GM23248 (cell line): Measurements from ENCODE around the gene PTGS1. TPM values are rescaled to one million over a fixed set of nuclear protein-coding genes. Genes with fewer than 3 reads are reported as not detected.

Experiments used
- DNase-seq: peaks from one replicate; pipeline ENCODE4 v3.0.0-alpha.2; 2015
- H2AFZ ChIP-seq: fragments of 200-600 bp; sonication (generic); 2 replicates; pipeline ENCODE4 v1.6.1; 2016; ENCODE audit warnings: antibody characterized with exemption
- H3F3A ChIP-seq: fragments of 200-600 bp; sonication (generic); 2 replicates; pipeline ENCODE4 v1.6.1; 2016; ENCODE audit warnings: mild to moderate bottlenecking, antibody characterized with exemption, mixed run types; ENCODE audit not compliant: insufficient read depth
- H3K27ac ChIP-seq: fragments of 200-600 bp; sonication (generic); 2 replicates; pipeline ENCODE4 v1.5.1; 2016; ENCODE audit warnings: mild to moderate bottlenecking
- H3K27me3 ChIP-seq: fragments of 200-600 bp; sonication (generic); replicated peaks from 2 replicates; pipeline ENCODE4 v1.6.1; 2016; ENCODE audit warnings: mild to moderate bottlenecking; ENCODE audit not compliant: insufficient read depth
- H3K36me3 ChIP-seq: fragments of 200-600 bp; sonication (generic); 2 replicates; pipeline ENCODE4 v1.6.1; 2016; ENCODE audit warnings: low read depth, mild to moderate bottlenecking
- H3K4me1 ChIP-seq: fragments of 200-600 bp; sonication (generic); 2 replicates; pipeline ENCODE4 v1.6.1; 2016; ENCODE audit warnings: mild to moderate bottlenecking; ENCODE audit not compliant: insufficient read depth
- H3K4me2 ChIP-seq: fragments of 200-600 bp; sonication (generic); one replicate; pipeline ENCODE4 v1.6.1; 2016; ENCODE audit warnings: mild to moderate bottlenecking; ENCODE audit not compliant: unreplicated experiment
- H3K4me3 ChIP-seq: fragments of 200-600 bp; sonication (generic); 2 replicates; pipeline ENCODE4 v1.5.1; 2016; ENCODE audit warnings: mild to moderate bottlenecking
- H3K79me2 ChIP-seq: fragments of 200-600 bp; sonication (generic); 2 replicates; pipeline ENCODE4 v1.6.1; 2016; ENCODE audit warnings: mild to moderate bottlenecking; ENCODE audit not compliant: insufficient read depth
- H3K9ac ChIP-seq: fragments of 200-600 bp; sonication (generic); 2 replicates; pipeline ENCODE4 v1.6.1; 2016; ENCODE audit warnings: mild to moderate bottlenecking
- H3K9me2 ChIP-seq: fragments of 200-600 bp; sonication (generic); 2 replicates; pipeline ENCODE4 v1.6.1; 2016; ENCODE audit warnings: mixed run types, mild to moderate bottlenecking, moderate library complexity; ENCODE audit not compliant: insufficient read depth
- H3K9me3 ChIP-seq: fragments of 200-600 bp; sonication (generic); one replicate; pipeline ENCODE4 v1.6.1; 2017; ENCODE audit warnings: low read depth
- H4K20me1 ChIP-seq: fragments of 200-600 bp; sonication (generic); 2 replicates; pipeline ENCODE4 v1.6.0; 2016; ENCODE audit not compliant: insufficient read depth
- EZH2 ChIP-seq: fragments of 200-600 bp; sonication (generic); IDR thresholded peaks from 2 replicates; pipeline ENCODE4 v1.6.1; 2018; ENCODE audit warnings: antibody characterized with exemption, mild to moderate bottlenecking; ENCODE audit not compliant: insufficient read depth, poor library complexity, severe bottlenecking
- EZH2phosphoT487 ChIP-seq: fragments of 200-600 bp; sonication (generic); IDR thresholded peaks from 2 replicates; pipeline ENCODE4 v1.6.1; 2018; ENCODE audit warnings: antibody characterized with exemption, moderate library complexity, mild to moderate bottlenecking, low read depth; ENCODE audit not compliant: insufficient read depth
- WGBS, 2 experiments: methylation state at CpG; one replicate each; pipeline ENCODE4 v1.1.6; 2015 to 2017; ENCODE audit warnings: low lambda C conversion rate in 2 of 2, low coverage in 1 of 2; ENCODE audit errors: missing lambda C conversion rate in 2 of 2; 5-methylcytosine and 5-hydroxymethylcytosine counted together
- in situ Hi-C: fragments of 300-500 bp; cut with MboI; formaldehyde crosslinking; loops from 2 replicates; pipeline ENCODE4 v1.15.0; 2020
- polyA plus RNA-seq: library from polyadenylated mRNA; unstranded; fragments of >200 nt; fragmentation: Nextera tagmentation; extraction: Ambion mirVana; gene quantifications from 2 replicates; pipeline ENCODE4 v1.2.1, GENCODE V29; 2016
- total RNA-seq: library from RNA; depleted of rRNA; stranded (reverse); fragments of >200 nt; shearing (Covaris generic); gene quantifications from 2 replicates; pipeline ENCODE4 v1.2.3, GENCODE V29; 2014

Gene PTGS1
- total and polyA plus RNA-seq, 2 experiments from 2014 or later: 39.6 to 43.8 TPM

DNA sequence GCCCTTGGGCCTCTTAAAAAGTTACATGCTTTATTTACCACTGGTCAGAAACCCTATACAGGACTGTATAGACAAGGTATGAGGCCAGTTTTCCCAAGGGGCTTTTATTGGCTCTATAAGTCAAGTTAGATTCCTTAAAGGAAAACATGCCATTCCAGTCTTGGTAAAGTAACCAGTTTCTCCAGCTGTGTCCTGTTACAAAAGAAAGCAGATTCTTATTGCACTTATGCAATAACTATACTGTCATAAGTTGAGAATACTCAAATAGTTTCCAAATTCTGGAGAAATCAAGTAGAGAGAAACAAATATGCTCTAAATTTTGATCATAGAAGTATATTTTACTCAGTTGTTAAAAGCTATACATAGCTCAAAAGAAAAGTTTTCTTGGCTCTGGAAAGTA, 47.2 kb downstream of the PTGS1 start:
- Histone ChIP-seq H3K9me3 (no peaks in the 10 kb centered on the region), H3K4me2 (no peak overlapping the region), H3K79me2 (no peaks in the 10 kb centered on the region), H2AFZ (no peak overlapping the region), H3K27ac (no peak overlapping the region), H3K9ac (no peak overlapping the region), H3K27me3 (no peaks in the 10 kb centered on the region), H4K20me1 (no peaks in the 10 kb centered on the region), H3K36me3 (no peaks in the 10 kb centered on the region), H3K4me1 (no peaks in the 10 kb centered on the region), H3K9me2 (no peaks in the 10 kb centered on the region), H3F3A (no peaks in the 10 kb centered on the region), H3K4me3 (no peak overlapping the region)
- TF ChIP-seq EZH2 (no peak), EZH2phosphoT487 (no peak)
- DNase-seq: no peak
- in situ Hi-C loops: no loop called here

DNA sequence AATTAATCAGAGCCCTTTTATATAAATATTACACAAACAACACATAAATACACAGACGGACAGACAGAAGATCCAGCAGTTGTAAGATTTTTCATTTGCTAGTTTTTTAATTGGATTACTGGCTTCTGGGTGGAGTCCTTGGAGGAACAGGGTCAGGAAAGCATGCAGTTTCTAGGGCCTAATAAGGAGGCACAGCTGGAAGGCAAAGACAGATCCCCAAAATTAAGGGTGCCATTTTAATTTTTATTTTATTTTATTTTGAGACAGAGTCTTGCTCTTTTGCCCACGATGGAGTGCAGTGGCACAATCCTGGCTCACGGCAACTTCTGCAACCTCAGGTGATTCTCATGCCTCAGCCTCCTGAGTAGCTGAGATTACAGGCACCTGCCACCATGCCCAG, 49.5 kb downstream of the PTGS1 start:
- no peaks in the 10 kb centered on the region for H3K4me1 ChIP-seq
- no peak overlapping the region for H3K4me2 ChIP-seq
- DNase-seq: no peak
- no peaks in the 10 kb centered on the region for H4K20me1 ChIP-seq
- no peak overlapping the region for H3K27ac ChIP-seq
- no peak overlapping the region for H3K9ac ChIP-seq
- TF ChIP-seq EZH2phosphoT487: no peak
- TF ChIP-seq EZH2: no peak
- WGBS, 2 experiments: 48 to 50% methylated on average over 3 of the region's 3 CpGs
- no peak overlapping the region for H2AFZ ChIP-seq
- no peaks in the 10 kb centered on the region for H3K9me2 ChIP-seq
- H3K9me3 ChIP-seq: no peaks in the 10 kb centered on the region
- H3K4me3 ChIP-seq: no peak overlapping the region
- in situ Hi-C loops: no loop called here
- H3K27me3 ChIP-seq: no peaks in the 10 kb centered on the region
- H3K79me2 ChIP-seq: no peaks in the 10 kb centered on the region
- H3F3A ChIP-seq: no peaks in the 10 kb centered on the region
- no peaks in the 10 kb centered on the region for H3K36me3 ChIP-seq

DNA sequence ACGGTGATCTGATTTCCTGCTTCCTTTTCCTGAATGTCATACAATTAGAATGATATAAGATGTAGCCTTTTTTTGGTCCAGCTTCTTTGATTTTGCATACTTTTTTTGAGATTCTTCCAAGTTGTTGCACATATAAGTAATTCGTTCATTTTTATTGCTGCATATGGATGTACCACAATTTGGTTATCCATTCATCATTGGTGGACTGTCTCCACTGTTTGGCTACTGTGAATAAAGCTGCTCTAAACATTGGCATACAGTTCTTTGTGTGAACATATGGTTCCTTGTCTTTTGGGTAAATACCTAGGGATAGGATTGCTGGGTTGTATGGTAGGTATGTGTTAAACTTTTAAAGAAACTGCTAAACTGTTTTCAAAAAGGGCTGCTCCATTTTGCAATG, 54.3 kb downstream of the PTGS1 start:
- H3K9me2 ChIP-seq: no peaks in the 10 kb centered on the region
- DNase-seq: no peak
- H3K4me3 ChIP-seq: no peak overlapping the region
- H3K36me3 ChIP-seq: no peaks in the 10 kb centered on the region
- no peak overlapping the region for H3K27ac ChIP-seq
- no peak overlapping the region for H2AFZ ChIP-seq
- H3K4me1 ChIP-seq: no peaks in the 10 kb centered on the region
- in situ Hi-C loops: no loop called here
- WGBS, 2 experiments: 12 to 17% methylated on average over 2 of the region's 2 CpGs
- H3K27me3 ChIP-seq: no peaks in the 10 kb centered on the region
- H3K9ac ChIP-seq: no peak overlapping the region
- TF ChIP-seq EZH2phosphoT487 (no peak), EZH2 (no peak)
- H3K4me2 ChIP-seq: no peak overlapping the region
- no peaks in the 10 kb centered on the region for H3K79me2 ChIP-seq
- H3F3A ChIP-seq: no peaks in the 10 kb centered on the region
- no peaks in the 10 kb centered on the region for H4K20me1 ChIP-seq
- no peaks in the 10 kb centered on the region for H3K9me3 ChIP-seq

DNA sequence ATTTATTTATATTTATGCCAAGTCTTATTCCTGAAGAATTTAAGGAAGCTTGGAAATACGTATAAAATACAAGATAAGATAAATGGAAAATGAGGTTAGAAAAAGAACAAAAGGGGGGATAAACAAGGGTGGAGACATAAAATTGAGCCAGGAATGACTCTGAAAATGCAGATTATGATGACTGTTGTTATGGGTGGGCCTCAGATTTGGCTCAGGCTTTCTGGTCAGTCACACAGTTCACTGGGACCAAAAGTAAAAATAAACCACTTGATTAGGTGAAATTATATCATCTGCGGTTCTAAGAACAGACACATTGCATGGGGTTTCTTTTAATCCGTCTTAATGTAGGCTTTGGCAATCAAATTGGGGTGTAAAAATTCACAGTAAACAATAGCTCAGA, 55.9 kb downstream of the PTGS1 start:
- H3K36me3 ChIP-seq: no peaks in the 10 kb centered on the region
- H3K9ac ChIP-seq: no peak overlapping the region
- H2AFZ ChIP-seq: no peak overlapping the region
- in situ Hi-C loops: no loop called here
- WGBS, 2 experiments: 77 to 80% methylated on average over 3 of the region's 3 CpGs
- H3K27ac ChIP-seq: no peak overlapping the region
- TF ChIP-seq EZH2phosphoT487 (no peak), EZH2 (no peak)
- DNase-seq: no peak
- no peaks in the 10 kb centered on the region for H3K79me2 ChIP-seq
- H3K9me2 ChIP-seq: no peaks in the 10 kb centered on the region
- H4K20me1 ChIP-seq: no peaks in the 10 kb centered on the region
- H3K9me3 ChIP-seq: no peaks in the 10 kb centered on the region
- no peaks in the 10 kb centered on the region for H3F3A ChIP-seq
- H3K4me2 ChIP-seq: no peak overlapping the region
- H3K4me1 ChIP-seq: no peaks in the 10 kb centered on the region
- H3K4me3 ChIP-seq: no peak overlapping the region
- H3K27me3 ChIP-seq: no peaks in the 10 kb centered on the region

DNA sequence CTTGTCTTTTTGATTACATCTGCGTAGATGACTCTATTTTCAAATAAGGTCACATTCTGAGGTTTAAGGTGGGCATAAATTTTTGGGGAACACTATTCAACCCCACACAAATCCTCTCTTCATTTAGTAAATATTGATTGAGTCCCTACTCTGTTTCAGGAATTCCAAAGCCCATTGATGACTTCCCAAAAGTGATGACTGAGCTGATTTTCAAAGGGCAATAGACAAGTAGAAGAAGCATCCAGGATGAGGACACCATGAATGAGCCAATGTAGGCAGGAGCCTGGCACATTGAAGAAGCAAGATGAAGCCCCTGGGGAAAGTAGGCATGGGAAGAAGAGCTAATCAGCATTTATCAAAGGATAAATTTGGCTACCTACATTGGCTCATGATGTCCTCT, 71.7 kb downstream of the PTGS1 start:
- no peak for TF ChIP-seq EZH2phosphoT487
- TF ChIP-seq EZH2: no peak
- Histone ChIP-seq H3K4me3 (no peak overlapping the region), H3K79me2 (no peaks in the 10 kb centered on the region), H3K9me3 (no peaks in the 10 kb centered on the region), H3F3A (peaks cover 43% of the 10 kb centered on the region), H3K27me3 (no peaks in the 10 kb centered on the region), H3K36me3 (no peaks in the 10 kb centered on the region), H2AFZ (no peak overlapping the region), H3K4me1 (peaks cover 23% of the 10 kb centered on the region), H3K9ac (no peak overlapping the region), H4K20me1 (no peaks in the 10 kb centered on the region), H3K4me2 (no peak overlapping the region), H3K27ac (no peak overlapping the region), H3K9me2 (no peaks in the 10 kb centered on the region)
- in situ Hi-C loops: no loop called here
- DNase-seq: no peak
- WGBS, 2 experiments: 89 to 94% methylated on average over 1 of the region's 1 CpG
